HepG2 (cell line): ENCODE measurements around the gene TXNDC11. TPM values are rescaled to one million over a fixed set of nuclear protein-coding genes. Genes with fewer than 3 reads are reported as not detected.

ENCODE experiments used
- ADNP ChIP-seq: sonication (generic); formaldehyde crosslinking; IDR thresholded peaks from 2 replicates; pipeline ENCODE4 v1.4.0; 2020; ENCODE audit warnings: missing genetic modification reagents
- BCL6 ChIP-seq: IDR thresholded peaks from 2 replicates; pipeline ENCODE4 v1.6.1; 2016; ENCODE audit warnings: missing genetic modification reagents, missing compliant biosample characterization
- CREB1 ChIP-seq, 2 experiments: fragments of 450-650 bp in 1 of 2; IDR thresholded peaks; 2 replicates each; pipeline ENCODE4 v1.6.1; 2016 to 2017; ENCODE audit warnings: control low read depth in 1 of 2, mild to moderate bottlenecking in 1 of 2, missing compliant biosample characterization in 1 of 2, missing genetic modification characterization in 1 of 2
- ERF ChIP-seq: IDR thresholded peaks from 2 replicates; pipeline ENCODE4 v1.6.1; 2018; ENCODE audit warnings: missing biosample characterization, missing genetic modification reagents
- HMG20B ChIP-seq: conservative IDR thresholded peaks from 2 replicates; pipeline ENCODE4 v1.6.1; 2016; ENCODE audit warnings: missing genetic modification reagents, missing compliant biosample characterization
- ISL2 ChIP-seq: sonication (generic); formaldehyde crosslinking; IDR thresholded peaks from 2 replicates; pipeline ENCODE4 v1.5.0; 2020; ENCODE audit warnings: missing genetic modification reagents
- LCORL ChIP-seq, 2 experiments: fragments of 450-650 bp in 1 of 2; sonication (generic) in 1 of 2; formaldehyde crosslinking in 1 of 2; IDR thresholded peaks; 2 replicates each; pipeline versions ENCODE4 v1.5.0 to v1.6.1; 2017 to 2020; ENCODE audit warnings: antibody characterized with exemption in 1 of 2, missing genetic modification reagents in 1 of 2
- PAX8 ChIP-seq: sonication (generic); formaldehyde crosslinking; IDR thresholded peaks from 2 replicates; pipeline ENCODE4 v1.8.0; 2022; ENCODE audit warnings: mild to moderate bottlenecking, missing genetic modification reagents, borderline replicate concordance
- PHF21A ChIP-seq: sonication (generic); formaldehyde crosslinking; IDR thresholded peaks from 2 replicates; pipeline ENCODE4 v1.5.0; 2020; ENCODE audit warnings: mild to moderate bottlenecking, missing genetic modification reagents
- RORA ChIP-seq: sonication (generic); formaldehyde crosslinking; IDR thresholded peaks from 2 replicates; pipeline ENCODE4 v1.5.0; 2020; ENCODE audit warnings: mild to moderate bottlenecking, missing genetic modification reagents, moderate library complexity
- RXRB ChIP-seq: IDR thresholded peaks from 2 replicates; pipeline ENCODE4 v1.6.1; 2016; ENCODE audit warnings: borderline replicate concordance, missing genetic modification reagents, missing compliant biosample characterization
- SIX4 ChIP-seq: sonication (generic); formaldehyde crosslinking; IDR thresholded peaks from 2 replicates; pipeline ENCODE4 v1.4.0; 2020; ENCODE audit warnings: missing genetic modification reagents
- SP140L ChIP-seq: sonication (generic); formaldehyde crosslinking; IDR thresholded peaks from 2 replicates; pipeline ENCODE4 v1.4.0; 2020; ENCODE audit warnings: missing genetic modification reagents, borderline replicate concordance
- ZNF3 ChIP-seq: IDR thresholded peaks from 2 replicates; pipeline ENCODE4 v1.7.0; 2017; ENCODE audit warnings: inconsistent platforms
- ZNF556 ChIP-seq: sonication (generic); formaldehyde crosslinking; IDR thresholded peaks from 2 replicates; pipeline ENCODE4 v1.4.0; 2020; ENCODE audit warnings: mild to moderate bottlenecking, missing genetic modification reagents, borderline replicate concordance
- ZNF781 ChIP-seq: sonication (generic); formaldehyde crosslinking; IDR thresholded peaks from 2 replicates; pipeline ENCODE4 v1.5.1; 2020; ENCODE audit warnings: borderline replicate concordance, mild to moderate bottlenecking, missing genetic modification reagents; ENCODE audit errors: not compliant biosample characterization
- ZNF792 ChIP-seq: IDR thresholded peaks from 2 replicates; pipeline ENCODE4 v1.6.1; 2016
- polyA plus RNA-seq, 8 experiments: library from polyadenylated mRNA; depleted of rRNA in 3 of 8; stranded (reverse) in 7 of 8; unstranded in 1 of 8; fragments of >200 nt; fragmentation: Illumina TruSeq in 4 of 8; extraction: Trizol in 4 of 8; gene quantifications; 2 replicates each; pipeline versions ENCODE4 v1.2.1 to v1.2.3, GENCODE V29; 2011 to 2016; ENCODE audit warnings: low read depth in 4 of 8, missing spikeins in 1 of 8, mixed read lengths in 1 of 8; ENCODE audit not compliant: insufficient read depth in 1 of 8
- total RNA-seq, 5 experiments: library from RNA; depleted of rRNA; stranded (reverse); fragments of >200 nt; fragmentation: Illumina TruSeq; extraction: Trizol; gene quantifications; 2 replicates each; pipeline ENCODE4 v1.2.3, GENCODE V29; 2016; ENCODE audit warnings: low read depth in 1 of 5
- TF ChIP-seq, protein P1 (sequence below): sonication (generic); formaldehyde crosslinking; conservative IDR thresholded peaks from 2 replicates; pipeline ENCODE4 v1.4.0; 2020; ENCODE audit warnings: missing genetic modification reagents
- TF ChIP-seq, protein P2 (sequence below): sonication (generic); formaldehyde crosslinking; IDR thresholded peaks from 2 replicates; pipeline ENCODE4 v1.5.0; 2020; ENCODE audit warnings: mild to moderate bottlenecking, missing genetic modification reagents, borderline replicate concordance
- TF ChIP-seq, protein P3 (sequence below): IDR thresholded peaks from 2 replicates; pipeline ENCODE4 v1.6.1; 2018; ENCODE audit warnings: missing genetic modification reagents
- TF ChIP-seq, protein P4 (sequence below): sonication (generic); formaldehyde crosslinking; IDR thresholded peaks from 2 replicates; pipeline ENCODE4 v1.8.0; 2022; ENCODE audit warnings: mild to moderate bottlenecking, missing genetic modification reagents, moderate library complexity
- TF ChIP-seq, protein P5 (sequence below): sonication (generic); formaldehyde crosslinking; IDR thresholded peaks from 2 replicates; pipeline ENCODE4 v1.8.0; 2022; ENCODE audit warnings: mild to moderate bottlenecking, missing genetic modification reagents

Gene TXNDC11
- total and polyA plus RNA-seq, 2 of the 13 experiments (the other 11 are each of a cell fraction or from before 2014, with no cell fraction given), result 74.9 to 123 TPM

DNA sequence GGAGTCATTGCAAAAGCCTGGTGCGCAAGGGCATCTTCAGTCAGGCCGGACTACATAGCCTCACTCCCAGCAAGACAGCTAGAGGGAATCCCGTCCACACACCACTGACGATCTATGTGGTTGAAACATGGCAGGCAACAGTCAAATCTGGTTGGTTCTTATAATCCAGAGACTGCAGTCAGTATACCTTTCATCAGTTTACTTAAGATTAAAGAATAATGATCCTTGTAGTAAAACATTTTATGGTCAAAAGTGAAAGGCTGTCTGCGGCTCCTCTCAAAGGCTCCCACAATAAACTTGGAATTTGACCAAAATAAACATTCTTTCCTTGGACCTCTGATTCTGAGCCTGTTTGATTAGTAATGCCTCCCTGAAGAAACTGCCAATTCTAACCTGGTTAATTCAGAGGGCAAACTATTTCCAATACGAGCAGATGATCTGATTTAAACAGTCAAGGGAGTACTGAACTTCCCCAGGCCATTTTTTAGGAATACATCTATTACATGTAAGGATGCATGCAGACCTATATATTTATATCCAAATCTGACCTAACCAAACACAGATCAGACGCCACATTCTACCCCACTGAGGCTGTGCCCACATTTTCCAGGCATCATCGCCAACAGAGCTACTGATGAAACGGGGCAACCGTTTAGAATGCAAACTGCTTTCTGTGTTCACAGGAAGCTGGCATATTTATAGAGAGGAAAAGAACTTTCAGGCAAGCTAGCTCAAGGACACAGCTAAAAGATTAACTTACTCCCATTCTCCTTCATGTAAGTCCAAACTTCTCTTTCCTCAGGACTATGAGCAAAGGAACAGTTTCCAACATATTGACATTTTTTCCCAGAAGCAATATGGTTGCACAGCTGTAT, 15.3 kb upstream of the TXNDC11 start (continued):
- TF ChIP-seq PHF21A (peak; percentile 56; the same call in 1 of the 2 replicates), SP140L (CRISPR knock-in tag) (0 out of 2 replicates have a peak, but pooled peaks have one; percentile 32), ZNF781 (CRISPR knock-in tag) (peak; percentile 27), LCORL (IDR thresholded peaks at IDR 0.05) (no peak), LCORL (CRISPR knock-in tag; IDR thresholded peaks at IDR 0.05) (peak; percentile 79), PAX8 (CRISPR knock-in tag) (no peak; the same call in 1 of the 2 replicates), CREB1 (IDR thresholded peaks at IDR 0.05) (no peak), CREB1 (CRISPR knock-in tag; IDR thresholded peaks at IDR 0.05) (peak; percentile 20; the same call in 1 of the 2 replicates), ISL2 (CRISPR knock-in tag) (peak; percentile 55), HMG20B (CRISPR knock-in tag) (0 out of 2 replicates have a peak, but pooled peaks have one; percentile 13), BCL6 (CRISPR knock-in tag) (0 out of 2 replicates have a peak, but pooled peaks have one; percentile 35), ERF (CRISPR knock-in tag) (peak; percentile 34; the same call in 1 of the 2 replicates), ZNF556 (CRISPR knock-in tag) (peak; percentile 14; the same call in 1 of the 2 replicates), RXRB (peak; percentile 57; the same call in 1 of the 2 replicates), SIX4 (CRISPR knock-in tag) (peak; percentile 34; the same call in 1 of the 2 replicates), ZNF3 (CRISPR knock-in tag) (0 out of 2 replicates have a peak, but pooled peaks have one; percentile 23), ADNP (0 out of 2 replicates have a peak, but pooled peaks have one; percentile 21), RORA (peak; percentile 43; the same call in 1 of the 2 replicates), ZNF792 (CRISPR knock-in tag) (no peak)
- TF ChIP-seq, protein P1, sequence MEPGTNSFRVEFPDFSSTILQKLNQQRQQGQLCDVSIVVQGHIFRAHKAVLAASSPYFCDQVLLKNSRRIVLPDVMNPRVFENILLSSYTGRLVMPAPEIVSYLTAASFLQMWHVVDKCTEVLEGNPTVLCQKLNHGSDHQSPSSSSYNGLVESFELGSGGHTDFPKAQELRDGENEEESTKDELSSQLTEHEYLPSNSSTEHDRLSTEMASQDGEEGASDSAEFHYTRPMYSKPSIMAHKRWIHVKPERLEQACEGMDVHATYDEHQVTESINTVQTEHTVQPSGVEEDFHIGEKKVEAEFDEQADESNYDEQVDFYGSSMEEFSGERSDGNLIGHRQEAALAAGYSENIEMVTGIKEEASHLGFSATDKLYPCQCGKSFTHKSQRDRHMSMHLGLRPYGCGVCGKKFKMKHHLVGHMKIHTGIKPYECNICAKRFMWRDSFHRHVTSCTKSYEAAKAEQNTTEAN (CRISPR knock-in tag), result peak; percentile 37; the same call in 1 of the 2 replicates
- TF ChIP-seq, protein P2, sequence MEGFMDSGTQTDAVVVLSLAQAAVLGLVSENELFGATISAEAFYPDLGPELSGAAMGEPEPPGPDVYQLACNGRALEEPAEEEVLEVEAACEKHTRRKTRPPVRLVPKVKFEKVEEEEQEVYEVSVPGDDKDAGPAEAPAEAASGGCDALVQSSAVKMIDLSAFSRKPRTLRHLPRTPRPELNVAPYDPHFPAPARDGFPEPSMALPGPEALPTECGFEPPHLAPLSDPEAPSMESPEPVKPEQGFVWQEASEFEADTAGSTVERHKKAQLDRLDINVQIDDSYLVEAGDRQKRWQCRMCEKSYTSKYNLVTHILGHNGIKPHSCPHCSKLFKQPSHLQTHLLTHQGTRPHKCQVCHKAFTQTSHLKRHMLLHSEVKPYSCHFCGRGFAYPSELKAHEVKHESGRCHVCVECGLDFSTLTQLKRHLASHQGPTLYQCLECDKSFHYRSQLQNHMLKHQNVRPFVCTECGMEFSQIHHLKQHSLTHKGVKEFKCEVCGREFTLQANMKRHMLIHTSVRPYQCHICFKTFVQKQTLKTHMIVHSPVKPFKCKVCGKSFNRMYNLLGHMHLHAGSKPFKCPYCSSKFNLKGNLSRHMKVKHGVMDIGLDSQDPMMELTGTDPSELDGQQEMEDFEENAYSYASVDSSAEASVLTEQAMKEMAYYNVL (CRISPR knock-in tag), result 0 out of 2 replicates have a peak, but pooled peaks have one; percentile 45
- TF ChIP-seq, protein P3, sequence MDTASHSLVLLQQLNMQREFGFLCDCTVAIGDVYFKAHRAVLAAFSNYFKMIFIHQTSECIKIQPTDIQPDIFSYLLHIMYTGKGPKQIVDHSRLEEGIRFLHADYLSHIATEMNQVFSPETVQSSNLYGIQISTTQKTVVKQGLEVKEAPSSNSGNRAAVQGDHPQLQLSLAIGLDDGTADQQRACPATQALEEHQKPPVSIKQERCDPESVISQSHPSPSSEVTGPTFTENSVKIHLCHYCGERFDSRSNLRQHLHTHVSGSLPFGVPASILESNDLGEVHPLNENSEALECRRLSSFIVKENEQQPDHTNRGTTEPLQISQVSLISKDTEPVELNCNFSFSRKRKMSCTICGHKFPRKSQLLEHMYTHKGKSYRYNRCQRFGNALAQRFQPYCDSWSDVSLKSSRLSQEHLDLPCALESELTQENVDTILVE (CRISPR knock-in tag), result peak; percentile 74; the same call in 1 of the 2 replicates
- TF ChIP-seq, protein P4, sequence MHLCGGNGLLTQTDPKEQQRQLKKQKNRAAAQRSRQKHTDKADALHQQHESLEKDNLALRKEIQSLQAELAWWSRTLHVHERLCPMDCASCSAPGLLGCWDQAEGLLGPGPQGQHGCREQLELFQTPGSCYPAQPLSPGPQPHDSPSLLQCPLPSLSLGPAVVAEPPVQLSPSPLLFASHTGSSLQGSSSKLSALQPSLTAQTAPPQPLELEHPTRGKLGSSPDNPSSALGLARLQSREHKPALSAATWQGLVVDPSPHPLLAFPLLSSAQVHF (CRISPR knock-in tag), result no peak
- TF ChIP-seq, protein P5, sequence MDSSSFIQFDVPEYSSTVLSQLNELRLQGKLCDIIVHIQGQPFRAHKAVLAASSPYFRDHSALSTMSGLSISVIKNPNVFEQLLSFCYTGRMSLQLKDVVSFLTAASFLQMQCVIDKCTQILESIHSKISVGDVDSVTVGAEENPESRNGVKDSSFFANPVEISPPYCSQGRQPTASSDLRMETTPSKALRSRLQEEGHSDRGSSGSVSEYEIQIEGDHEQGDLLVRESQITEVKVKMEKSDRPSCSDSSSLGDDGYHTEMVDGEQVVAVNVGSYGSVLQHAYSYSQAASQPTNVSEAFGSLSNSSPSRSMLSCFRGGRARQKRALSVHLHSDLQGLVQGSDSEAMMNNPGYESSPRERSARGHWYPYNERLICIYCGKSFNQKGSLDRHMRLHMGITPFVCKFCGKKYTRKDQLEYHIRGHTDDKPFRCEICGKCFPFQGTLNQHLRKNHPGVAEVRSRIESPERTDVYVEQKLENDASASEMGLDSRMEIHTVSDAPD (CRISPR knock-in tag), result peak; percentile 64; the same call in 1 of the 2 replicates
